Smooth muscle cell (in vitro differentiated cells): Measurements from ENCODE around the gene NUMBL. TPM values are rescaled to one million over a fixed set of nuclear protein-coding genes. Genes with fewer than 3 reads are reported as not detected.

ENCODE experiments used
- DNase-seq: peaks from one replicate; lab custom pipeline; 2025; ENCODE audit not compliant: unreplicated experiment; lab: John Stamatoyannopoulos, UW
- H2AFZ ChIP-seq: fragments of 200-600 bp; sonication (generic); 2 replicates; pipeline ENCODE4 v1.6.0; 2016; ENCODE audit warnings: antibody characterized with exemption, low read depth, mild to moderate bottlenecking
- H3F3A ChIP-seq: fragments of 200-600 bp; sonication (generic); 2 replicates; pipeline ENCODE4 v1.6.0; 2017; ENCODE audit warnings: antibody characterized with exemption, low read depth
- H3K27ac ChIP-seq: fragments of 200-600 bp; sonication (generic); 2 replicates; pipeline ENCODE4 v1.5.1; 2016; ENCODE audit warnings: low read depth, mild to moderate bottlenecking
- H3K27me3 ChIP-seq: fragments of 200-600 bp; sonication (generic); 2 replicates; pipeline ENCODE4 v1.6.1; 2016; ENCODE audit warnings: low read depth, mild to moderate bottlenecking
- H3K36me3 ChIP-seq: fragments of 200-600 bp; sonication (generic); 2 replicates; pipeline ENCODE4 v1.5.1; 2016; ENCODE audit warnings: low read depth
- H3K4me1 ChIP-seq: fragments of 200-600 bp; sonication (generic); 2 replicates; pipeline ENCODE4 v1.5.1; 2016; ENCODE audit warnings: low read depth
- H3K4me2 ChIP-seq: fragments of 200-600 bp; sonication (generic); 2 replicates; pipeline ENCODE4 v1.6.0; 2016; ENCODE audit warnings: mild to moderate bottlenecking
- H3K4me3 ChIP-seq: fragments of 200-600 bp; sonication (generic); 2 replicates; pipeline ENCODE4 v1.5.1; 2016; ENCODE audit warnings: mild to moderate bottlenecking
- H3K79me2 ChIP-seq: fragments of 200-600 bp; sonication (generic); 2 replicates; pipeline ENCODE4 v1.6.0; 2016; ENCODE audit warnings: low read depth, mild to moderate bottlenecking
- H3K9ac ChIP-seq: fragments of 200-600 bp; sonication (generic); 2 replicates; pipeline ENCODE4 v1.6.0; 2016; ENCODE audit warnings: low read depth
- H3K9me3 ChIP-seq: fragments of 200-600 bp; sonication (generic); replicated peaks from 2 replicates; pipeline ENCODE4 v1.5.1; 2016; ENCODE audit warnings: low read depth
- H4K20me1 ChIP-seq: fragments of 200-600 bp; sonication (generic); 2 replicates; pipeline ENCODE4 v1.6.0; 2016; ENCODE audit warnings: low read depth
- WGBS: methylation state at CpG from one replicate; pipeline ENCODE4 v1.1.7; 2016; ENCODE audit warnings: low lambda C conversion rate; 5-methylcytosine and 5-hydroxymethylcytosine counted together
- polyA plus RNA-seq: library from polyadenylated mRNA; unstranded; fragments of >200 nt; fragmentation: Nextera tagmentation; extraction: Ambion mirVana; gene quantifications from 2 replicates; pipeline ENCODE4 v1.2.1, GENCODE V29; 2016
- total RNA-seq: library from RNA; depleted of rRNA; stranded (reverse); fragments of >200 nt; gene quantifications from 2 replicates; pipeline ENCODE4 v1.2.3, GENCODE V29; 2014
- TF ChIP-seq, protein P1 (sequence below): fragments of 200-600 bp; sonication (generic); IDR thresholded peaks from 2 replicates; pipeline ENCODE4 v1.5.1; 2017; ENCODE audit warnings: borderline replicate concordance, mild to moderate bottlenecking, antibody characterized with exemption; ENCODE audit not compliant: insufficient read depth, poor library complexity, severe bottlenecking

Gene NUMBL
- total and polyA plus RNA-seq, 2 experiments from 2014 or later: 30.5 to 73.0 TPM

DNA sequence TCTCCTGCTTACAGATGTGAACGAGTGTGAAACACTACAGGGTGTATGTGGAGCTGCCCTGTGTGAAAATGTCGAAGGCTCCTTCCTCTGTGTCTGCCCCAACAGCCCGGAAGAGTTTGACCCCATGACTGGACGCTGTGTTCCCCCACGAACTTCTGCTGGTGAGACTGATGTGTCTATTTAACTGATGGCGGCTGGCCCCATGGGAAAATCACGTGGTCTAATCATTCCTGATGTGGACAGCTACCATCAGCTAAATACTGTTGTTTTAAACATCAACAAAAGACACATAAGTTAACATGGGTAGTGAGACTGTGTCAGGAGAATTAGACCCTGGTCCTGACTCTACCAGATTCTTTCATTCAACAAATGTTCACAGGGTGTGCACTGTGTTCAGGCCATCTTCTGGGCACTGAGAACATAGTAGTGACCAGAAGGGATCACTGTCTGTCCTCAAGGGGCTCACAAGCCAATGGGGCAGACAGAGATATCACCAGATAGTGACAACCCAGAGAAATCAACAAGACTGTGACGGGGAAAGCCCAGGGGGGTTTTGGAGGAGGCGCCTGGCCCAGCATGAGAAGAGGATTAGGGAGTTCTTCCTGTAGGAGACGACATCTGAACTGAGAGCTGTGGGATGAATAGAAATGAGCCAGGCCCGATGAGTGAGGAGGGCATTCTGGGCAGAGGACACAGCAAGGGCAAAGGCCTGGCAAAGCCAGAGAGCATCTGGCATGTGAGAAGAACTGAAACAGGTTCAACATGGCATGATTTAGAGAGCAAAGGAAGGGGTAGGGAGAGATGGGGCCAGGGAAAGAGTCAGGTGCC lies 70.9 kb downstream of the NUMBL start:
- 84% methylated on average over 11 of the region's 11 CpGs for WGBS
- H2AFZ ChIP-seq: no peak overlapping the region
- TF ChIP-seq, protein P1, sequence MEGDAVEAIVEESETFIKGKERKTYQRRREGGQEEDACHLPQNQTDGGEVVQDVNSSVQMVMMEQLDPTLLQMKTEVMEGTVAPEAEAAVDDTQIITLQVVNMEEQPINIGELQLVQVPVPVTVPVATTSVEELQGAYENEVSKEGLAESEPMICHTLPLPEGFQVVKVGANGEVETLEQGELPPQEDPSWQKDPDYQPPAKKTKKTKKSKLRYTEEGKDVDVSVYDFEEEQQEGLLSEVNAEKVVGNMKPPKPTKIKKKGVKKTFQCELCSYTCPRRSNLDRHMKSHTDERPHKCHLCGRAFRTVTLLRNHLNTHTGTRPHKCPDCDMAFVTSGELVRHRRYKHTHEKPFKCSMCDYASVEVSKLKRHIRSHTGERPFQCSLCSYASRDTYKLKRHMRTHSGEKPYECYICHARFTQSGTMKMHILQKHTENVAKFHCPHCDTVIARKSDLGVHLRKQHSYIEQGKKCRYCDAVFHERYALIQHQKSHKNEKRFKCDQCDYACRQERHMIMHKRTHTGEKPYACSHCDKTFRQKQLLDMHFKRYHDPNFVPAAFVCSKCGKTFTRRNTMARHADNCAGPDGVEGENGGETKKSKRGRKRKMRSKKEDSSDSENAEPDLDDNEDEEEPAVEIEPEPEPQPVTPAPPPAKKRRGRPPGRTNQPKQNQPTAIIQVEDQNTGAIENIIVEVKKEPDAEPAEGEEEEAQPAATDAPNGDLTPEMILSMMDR: no peak
- H3K36me3 ChIP-seq: no peaks in the 10 kb centered on the region
- H4K20me1 ChIP-seq: peaks cover 69% of the 10 kb centered on the region
- H3K4me2 ChIP-seq: no peak overlapping the region
- no peak overlapping the region for H3K9ac ChIP-seq
- H3K79me2 ChIP-seq: no peaks in the 10 kb centered on the region
- DNase-seq: no peak
- peaks cover 9% of the 10 kb centered on the region for H3K4me1 ChIP-seq
- no peaks in the 10 kb centered on the region for H3K9me3 ChIP-seq
- H3K27me3 ChIP-seq: no peaks in the 10 kb centered on the region
- H3K27ac ChIP-seq: no peak overlapping the region
- H3F3A ChIP-seq: no peaks in the 10 kb centered on the region
- no peak overlapping the region for H3K4me3 ChIP-seq

- Histone ChIP-seq H3K27ac (no peak overlapping the region), H4K20me1 (peaks cover 60% of the 10 kb centered on the region), H3K4me3 (no peak overlapping the region), H3K9me3 (no peaks in the 10 kb centered on the region), H2AFZ (no peak overlapping the region), H3K4me2 (no peak overlapping the region), H3K36me3 (no peaks in the 10 kb centered on the region), H3K27me3 (no peaks in the 10 kb centered on the region), H3K9ac (no peak overlapping the region), H3F3A (no peaks in the 10 kb centered on the region), H3K4me1 (peaks cover under 1% of the 10 kb centered on the region), H3K79me2 (no peaks in the 10 kb centered on the region)
- 97% methylated on average over 4 of the region's 4 CpGs for WGBS
- DNase-seq: no peak
- TF ChIP-seq, protein P1: no peak
These were observed 72.5 kb downstream of the NUMBL start for GRCh38 chr19:40617961-40618360.

DNA sequence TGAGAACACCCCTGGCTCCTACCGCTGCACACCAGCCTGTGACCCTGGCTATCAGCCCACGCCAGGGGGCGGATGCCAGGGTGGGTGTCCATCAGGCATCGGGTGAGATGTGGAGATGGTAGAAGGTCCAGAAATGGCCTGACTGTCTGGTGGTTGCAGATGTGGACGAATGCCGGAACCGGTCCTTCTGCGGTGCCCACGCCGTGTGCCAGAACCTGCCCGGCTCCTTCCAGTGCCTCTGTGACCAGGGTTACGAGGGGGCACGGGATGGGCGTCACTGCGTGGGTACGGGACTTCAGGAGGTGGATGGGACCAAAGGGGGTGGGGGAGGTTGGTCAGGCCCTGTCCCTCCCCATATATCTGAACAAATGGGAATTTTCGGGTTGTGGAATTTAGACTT lies 73.5 kb downstream of the NUMBL start:
- no peak for DNase-seq
- Histone ChIP-seq H3K27me3 (no peaks in the 10 kb centered on the region), H3K4me3 (no peak overlapping the region), H4K20me1 (peaks cover 51% of the 10 kb centered on the region), H3K9me3 (no peaks in the 10 kb centered on the region), H3F3A (no peaks in the 10 kb centered on the region), H3K9ac (no peak overlapping the region), H3K4me2 (no peak overlapping the region), H2AFZ (no peak overlapping the region), H3K79me2 (no peaks in the 10 kb centered on the region), H3K4me1 (no peaks in the 10 kb centered on the region), H3K27ac (no peak overlapping the region), H3K36me3 (no peaks in the 10 kb centered on the region)
- WGBS: 96% methylated on average over 17 of the region's 17 CpGs
- TF ChIP-seq, protein P1: no peak

DNA sequence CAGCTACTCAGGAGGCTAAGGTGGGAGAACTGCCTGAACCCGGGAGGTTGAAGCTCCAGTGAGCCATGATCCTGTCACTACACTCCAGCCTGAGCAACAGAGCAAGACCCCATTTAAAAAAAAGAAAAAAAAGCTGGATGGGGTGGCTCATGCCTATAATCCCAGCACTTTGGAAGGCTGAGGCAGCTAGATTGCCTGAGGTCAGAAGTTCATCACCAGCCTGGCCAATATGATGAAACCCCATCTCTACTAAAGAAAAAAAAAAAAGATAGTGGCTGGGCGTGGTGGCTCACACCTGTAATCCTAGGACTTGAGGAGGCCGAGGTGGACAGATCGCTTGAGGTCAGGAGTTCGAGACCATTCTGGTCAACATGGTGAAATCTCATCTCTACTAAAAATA lies 74.3 kb downstream of the NUMBL start:
- 88% methylated on average over 5 of the region's 5 CpGs for WGBS
- no peak overlapping the region for H3K4me2 ChIP-seq
- no peak overlapping the region for H2AFZ ChIP-seq
- H3K27ac ChIP-seq: no peak overlapping the region
- no peak for DNase-seq
- H3K27me3 ChIP-seq: no peaks in the 10 kb centered on the region
- H3K79me2 ChIP-seq: no peaks in the 10 kb centered on the region
- H3K4me3 ChIP-seq: no peak overlapping the region
- TF ChIP-seq, protein P1: no peak
- H3K36me3 ChIP-seq: no peaks in the 10 kb centered on the region
- no peak overlapping the region for H3K9ac ChIP-seq
- H3F3A ChIP-seq: no peaks in the 10 kb centered on the region
- no peaks in the 10 kb centered on the region for H3K9me3 ChIP-seq
- H4K20me1 ChIP-seq: peaks cover 46% of the 10 kb centered on the region
- H3K4me1 ChIP-seq: no peaks in the 10 kb centered on the region
